NCI-H1694 (cell line): ENCODE results near the gene COMT.

Source experiments
- DNase-seq: peaks from one replicate; lab custom pipeline; 2025; lab: John Stamatoyannopoulos, UW

COMT gene

GRCh38 chr22:19970031-19970478 is 28.5 kb downstream of the COMT start:
- no peak for DNase-seq

- DNase-seq, result no peak
Observed at GRCh38 chr22:19970479-19971275, 29.1 kb downstream of the COMT start.

GRCh38 chr22:19971276-19972124 is 29.9 kb downstream of the COMT start:
- no peak for DNase-seq

GRCh38 chr22:19972251-19972650 is 30.7 kb downstream of the COMT start:
- no peak for DNase-seq

GRCh38 chr22:19972652-19973550 is 31.3 kb downstream of the COMT start:
- DNase-seq, result no peak

GRCh38 chr22:19973551-19974267 is 32.1 kb downstream of the COMT start:
- no peak for DNase-seq

- DNase-seq, result peak; percentile 87
Observed at GRCh38 chr22:19974268-19974861, 32.8 kb downstream of the COMT start.

GRCh38 chr22:19974935-19975706 is 33.5 kb downstream of the COMT start:
- DNase-seq, result no peak

- no peak for DNase-seq
Observed at GRCh38 chr22:19975707-19976035, 34.1 kb downstream of the COMT start.

- no peak for DNase-seq
Observed at GRCh38 chr22:19976671-19977070, 35.1 kb downstream of the COMT start.

GRCh38 chr22:19977296-19978243 is 36.0 kb downstream of the COMT start:
- DNase-seq, result no peak

GRCh38 chr22:19978748-19979147 is 37.2 kb downstream of the COMT start:
- no peak for DNase-seq

GRCh38 chr22:19979712-19980493 is 38.3 kb downstream of the COMT start:
- no peak for DNase-seq

GRCh38 chr22:19980766-19981165 is 39.2 kb downstream of the COMT start:
- DNase-seq, result no peak

GRCh38 chr22:19981171-19981960 is 39.8 kb downstream of the COMT start:
- DNase-seq, result no peak

GRCh38 chr22:19981961-19982920 is 40.7 kb downstream of the COMT start:
- DNase-seq, result no peak
